HG02870 (cell line): ENCODE data around the gene NEGR1.

Experiments used
- ATAC-seq: cut with Tn5 transposase; IDR thresholded peaks from one replicate; pipeline ENCODE4 v1.9.1; 2021; ENCODE audit warnings: mild to moderate bottlenecking, moderate library complexity; ENCODE audit not compliant: unreplicated experiment

The NEGR1 gene

DNA sequence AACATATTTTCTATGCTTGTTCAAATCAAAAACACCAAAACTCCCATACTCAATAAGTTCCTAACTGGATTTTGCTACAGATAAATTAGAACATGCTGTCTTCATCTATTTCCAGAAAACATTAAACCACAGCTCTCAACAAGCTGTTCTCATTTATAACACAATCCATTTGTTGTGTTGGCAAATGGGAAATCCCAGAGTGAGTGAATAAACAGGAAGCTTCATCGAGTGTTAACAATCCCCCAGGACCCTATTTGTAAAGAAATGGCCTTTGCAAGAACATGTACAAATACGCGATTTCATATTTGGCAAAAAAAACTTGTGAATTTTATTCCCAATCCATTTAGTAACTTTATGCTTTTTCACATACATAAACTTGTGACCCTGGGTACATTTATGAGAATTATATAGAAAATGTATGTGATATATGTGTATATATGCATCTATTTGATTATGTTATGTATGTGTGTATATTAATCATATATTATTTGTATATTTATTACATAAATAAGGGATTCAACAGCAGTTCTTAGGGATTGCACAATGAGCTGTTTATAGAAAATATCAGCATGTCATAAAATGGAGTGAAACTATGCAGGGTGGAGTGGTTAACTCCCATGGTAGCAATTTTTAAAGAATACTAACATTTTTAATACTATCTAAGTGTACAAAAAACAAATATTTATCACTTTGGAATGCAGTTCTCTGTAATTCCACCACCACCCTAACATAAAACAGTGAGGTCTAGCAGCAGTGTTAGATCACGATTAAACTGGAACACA, 160.0 kb downstream of the NEGR1 start:
- ATAC-seq: no peak

- ATAC-seq: no peak
These were observed 162.8 kb downstream of the NEGR1 start for GRCh38 chr1:72119491-72119890.

DNA sequence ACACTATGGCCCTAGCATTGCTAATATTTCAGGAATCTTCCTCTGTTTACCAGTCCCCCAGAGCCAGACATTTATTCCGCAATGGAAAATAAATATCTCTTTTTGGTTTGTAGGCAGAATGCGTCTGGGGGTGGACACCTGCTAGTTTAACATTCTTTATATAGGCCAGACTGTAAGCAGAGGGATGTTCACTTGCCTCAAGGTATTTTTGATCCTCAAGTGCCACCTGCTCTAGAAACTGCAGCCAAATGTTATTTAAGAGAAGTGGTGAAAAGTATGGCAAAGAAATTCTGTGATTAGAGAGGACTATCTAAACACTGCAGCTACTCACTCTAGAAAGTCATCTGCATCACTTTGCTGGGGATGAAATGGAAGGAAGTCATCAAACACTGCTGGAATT, 164.7 kb downstream of the NEGR1 start:
- no peak for ATAC-seq

DNA sequence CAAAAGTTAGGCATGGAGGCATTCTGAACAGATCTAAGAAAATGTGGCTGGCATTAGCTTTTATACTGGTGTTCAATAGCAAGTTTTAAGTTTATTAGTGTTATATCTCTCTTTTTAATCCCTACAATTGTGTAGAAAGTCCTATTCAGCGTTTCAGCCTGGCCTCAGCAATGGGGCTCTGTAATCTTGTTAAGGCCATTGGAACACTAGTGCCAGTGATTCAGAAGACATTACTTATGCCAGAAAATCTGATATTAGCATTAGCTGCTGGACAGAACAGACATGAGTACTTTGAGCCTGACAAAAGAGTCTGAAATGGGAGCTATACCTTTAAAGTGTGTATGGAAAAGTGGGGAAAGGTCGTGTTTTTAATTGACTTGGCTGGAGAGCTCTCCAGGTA, 167.0 kb downstream of the NEGR1 start:
- ATAC-seq: no peak

DNA sequence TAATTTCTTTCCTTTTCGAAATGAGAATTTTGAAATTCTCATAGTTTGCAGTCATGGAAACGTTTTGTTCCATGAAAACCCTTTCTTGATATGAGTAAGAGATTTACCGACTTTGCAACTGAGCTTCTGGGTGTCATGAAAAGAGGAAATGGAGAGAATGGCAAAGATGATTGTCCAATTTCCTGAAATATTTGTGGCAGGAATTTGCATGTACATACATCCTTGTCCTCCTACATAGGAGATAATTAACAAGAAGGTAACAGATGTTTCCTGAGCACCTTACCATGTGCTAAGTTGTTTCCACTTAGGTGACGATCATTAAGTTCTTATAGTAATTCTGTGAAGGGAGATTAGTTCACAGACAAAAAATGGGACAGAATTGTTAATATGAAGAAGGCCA, 170.7 kb downstream of the NEGR1 start:
- no peak for ATAC-seq

DNA sequence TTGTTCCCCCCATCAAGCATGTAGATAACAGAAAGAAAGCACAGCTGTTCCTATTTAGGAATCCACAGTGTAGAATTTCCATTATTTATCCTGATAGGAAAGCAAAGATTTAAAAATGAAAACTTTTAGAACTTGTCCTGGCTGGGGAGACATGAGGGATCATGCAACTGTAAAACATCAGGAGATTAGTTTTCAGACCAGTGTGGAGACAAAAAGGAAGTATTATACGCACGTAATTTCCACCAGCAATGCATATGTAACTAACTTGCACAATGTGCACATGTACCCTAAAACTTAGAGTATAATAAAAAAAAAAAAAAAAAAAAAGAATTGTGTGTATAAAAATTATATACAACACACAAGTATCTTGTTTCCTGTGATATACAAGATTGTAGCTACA, 172.4 kb downstream of the NEGR1 start:
- ATAC-seq: no peak

- ATAC-seq: no peak
These were observed 177.1 kb downstream of the NEGR1 start for GRCh38 chr1:72105201-72105600.

GRCh38 chr1:72101840-72102632, 180.3 kb downstream of the NEGR1 start:
- ATAC-seq: no peak

DNA sequence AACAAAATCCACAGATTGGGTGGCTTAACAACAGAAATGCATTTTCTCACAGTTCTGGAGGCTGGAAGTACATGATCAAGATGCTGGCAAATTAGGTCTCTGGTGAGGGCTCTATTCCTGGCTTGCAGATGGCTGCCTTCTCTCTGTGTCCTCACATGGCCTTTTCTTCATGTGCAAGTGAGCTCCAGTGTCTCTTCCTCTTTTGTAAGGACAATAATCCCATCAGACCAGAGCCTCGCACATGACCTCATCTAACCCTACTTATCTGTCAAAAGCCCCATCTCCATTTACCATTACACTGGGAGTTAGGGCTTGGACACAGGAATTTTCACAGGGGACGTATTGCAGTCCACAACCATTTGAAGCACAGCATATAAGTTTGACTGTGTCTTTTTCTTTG, 181.6 kb downstream of the NEGR1 start:
- no peak for ATAC-seq

DNA sequence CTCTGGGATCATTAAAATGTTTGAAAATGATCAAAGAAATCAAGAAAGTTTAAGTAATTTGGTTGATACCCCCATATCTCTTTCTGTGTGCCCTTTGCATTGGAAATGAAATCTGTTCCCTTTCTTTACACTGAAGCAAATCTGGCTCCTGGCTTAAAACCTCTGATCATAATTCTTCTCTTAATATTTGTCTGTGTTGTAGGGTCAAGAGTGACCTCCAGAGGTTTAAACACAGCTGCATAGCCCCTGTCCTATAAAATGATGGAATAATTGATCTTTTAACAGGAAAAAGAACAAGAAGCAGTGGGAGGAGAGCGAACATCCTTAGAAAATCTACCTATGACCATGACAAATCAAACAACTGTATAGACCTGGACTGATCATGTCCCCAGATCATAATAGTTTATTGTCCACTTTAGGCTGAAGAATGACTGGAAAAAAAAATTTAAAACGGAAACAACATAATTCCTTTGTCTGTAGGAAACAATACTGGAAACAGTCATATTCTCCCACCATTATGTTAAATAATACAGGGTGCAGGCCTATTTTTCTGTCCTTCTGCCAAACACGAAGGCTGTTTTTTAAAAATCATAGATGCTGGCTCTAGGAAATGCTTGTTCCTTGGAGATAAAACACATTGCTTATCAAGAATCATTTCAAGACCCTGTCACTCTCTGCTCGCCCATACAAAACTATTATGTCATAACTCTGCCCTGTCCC, 184.3 kb downstream of the NEGR1 start:
- ATAC-seq: no peak

GRCh38 chr1:72094209-72094608, 188.1 kb downstream of the NEGR1 start:
- no peak for ATAC-seq

DNA sequence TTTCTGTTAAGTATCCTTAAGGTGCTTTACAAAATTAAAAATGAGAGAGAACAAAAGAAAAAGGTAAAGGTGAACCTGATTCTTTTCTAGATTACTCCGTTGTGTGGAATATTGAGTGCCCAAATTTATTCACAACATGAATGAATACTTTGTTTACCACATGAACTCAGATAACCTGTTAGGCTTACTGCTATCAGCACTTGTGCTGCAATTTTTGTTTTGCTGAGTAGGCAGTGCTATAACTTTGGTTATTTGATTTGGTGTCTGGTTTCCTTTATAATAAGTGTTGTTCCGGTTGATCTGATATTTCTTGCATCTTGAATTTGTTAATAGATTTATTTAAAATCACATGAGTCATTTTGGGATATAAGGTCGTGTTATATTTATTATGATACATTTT, 195.9 kb downstream of the NEGR1 start:
- ATAC-seq: no peak

DNA sequence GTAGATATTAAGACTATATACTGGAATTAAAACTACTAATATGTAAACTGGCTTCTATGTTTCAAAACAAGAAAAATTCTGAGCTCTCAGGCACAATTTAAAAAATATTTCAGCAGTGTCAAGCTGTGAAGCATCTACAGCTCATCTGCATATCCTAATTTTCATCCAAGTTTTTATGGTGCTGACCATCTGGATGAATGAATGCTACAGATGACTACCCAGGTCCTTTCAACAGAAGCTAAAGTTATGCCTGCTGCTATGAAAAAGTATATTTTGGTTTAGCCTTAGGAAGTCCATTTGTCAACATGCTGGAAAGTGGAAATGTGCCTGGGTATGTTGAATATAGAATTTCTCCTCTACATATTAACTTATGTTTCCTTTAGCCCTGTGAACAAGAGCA, 206.9 kb downstream of the NEGR1 start:
- no peak for ATAC-seq

GRCh38 chr1:72066431-72066830, 215.9 kb downstream of the NEGR1 start:
- no peak for ATAC-seq

GRCh38 chr1:72064196-72065075, 217.9 kb downstream of the NEGR1 start:
- ATAC-seq: no peak

DNA sequence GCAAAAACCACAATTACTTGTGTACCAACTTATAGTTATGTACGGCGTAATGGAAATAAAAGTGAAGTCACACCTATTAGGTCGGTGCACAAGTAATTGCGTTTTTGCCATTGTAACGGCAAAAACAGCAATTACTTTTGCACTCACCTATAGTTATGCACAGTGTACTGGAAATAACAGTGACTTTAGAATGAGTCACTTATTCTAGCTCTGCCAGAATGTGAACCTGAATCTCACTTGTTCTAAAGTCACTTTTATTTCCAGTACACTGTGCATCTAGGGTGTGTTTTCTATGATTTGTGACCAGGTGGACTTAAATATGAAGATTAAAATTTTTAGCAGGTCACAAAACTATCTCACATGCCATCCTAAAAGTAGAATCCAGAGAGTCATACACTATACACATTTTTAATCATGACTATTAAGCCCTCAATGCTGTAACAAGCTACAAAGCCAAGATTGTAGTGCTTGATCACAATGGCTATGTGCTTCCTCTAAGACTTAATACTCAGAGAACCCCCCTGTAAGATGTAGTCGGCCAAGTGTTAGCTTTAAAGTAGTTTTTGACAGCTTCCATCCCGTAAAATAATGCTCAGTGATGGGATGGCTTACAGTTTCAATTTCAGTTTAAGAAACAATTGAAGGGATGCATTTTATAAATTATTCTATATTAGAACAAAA, 218.8 kb downstream of the NEGR1 start:
- ATAC-seq: no peak

DNA sequence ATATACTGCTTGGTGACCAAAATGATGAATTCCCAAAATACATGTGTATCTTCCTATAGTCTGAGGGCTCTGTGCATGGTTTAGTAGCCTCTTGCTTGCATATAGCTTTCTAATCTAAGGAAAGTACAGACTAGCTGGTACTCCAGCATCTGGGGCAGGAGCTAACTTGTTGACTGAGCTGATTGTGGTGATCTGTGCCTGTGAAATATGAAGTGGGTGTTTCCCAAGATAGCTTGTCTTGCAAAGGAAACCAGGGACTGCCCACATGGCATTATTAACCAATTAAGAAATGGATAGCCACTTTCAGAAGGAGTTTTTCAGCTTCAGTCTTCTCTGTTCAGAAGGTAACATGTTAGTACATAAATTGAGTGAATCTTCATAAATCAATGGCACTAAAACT, 219.8 kb downstream of the NEGR1 start:
- no peak for ATAC-seq

GRCh38 chr1:72060466-72061245, 221.7 kb downstream of the NEGR1 start:
- no peak for ATAC-seq

GRCh38 chr1:72056516-72056915, 225.8 kb downstream of the NEGR1 start:
- no peak for ATAC-seq
